Measurements from ENCODE around the gene KLHL3.

KLHL3 gene

DNA sequence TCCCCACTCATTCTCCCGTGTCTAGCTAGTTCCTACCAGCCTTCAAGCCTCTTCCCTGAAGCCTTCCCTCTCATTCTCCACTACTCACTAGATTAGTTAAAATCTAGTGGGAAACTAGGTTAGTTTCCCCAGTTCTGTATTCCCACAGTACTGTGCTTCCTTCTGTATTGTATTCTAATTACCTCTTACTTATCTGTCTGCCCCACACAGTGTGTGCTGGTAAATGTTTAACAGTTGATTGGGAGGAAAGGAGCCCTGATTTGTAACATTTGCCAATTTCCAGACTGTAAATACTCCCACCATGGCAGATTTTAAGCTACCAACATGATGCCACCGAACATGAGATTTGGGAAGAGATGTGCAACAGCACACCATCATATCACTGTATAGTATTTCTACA lies 8.3 kb downstream of the KLHL3 start:
- TF ChIP-seq, protein P1, sequence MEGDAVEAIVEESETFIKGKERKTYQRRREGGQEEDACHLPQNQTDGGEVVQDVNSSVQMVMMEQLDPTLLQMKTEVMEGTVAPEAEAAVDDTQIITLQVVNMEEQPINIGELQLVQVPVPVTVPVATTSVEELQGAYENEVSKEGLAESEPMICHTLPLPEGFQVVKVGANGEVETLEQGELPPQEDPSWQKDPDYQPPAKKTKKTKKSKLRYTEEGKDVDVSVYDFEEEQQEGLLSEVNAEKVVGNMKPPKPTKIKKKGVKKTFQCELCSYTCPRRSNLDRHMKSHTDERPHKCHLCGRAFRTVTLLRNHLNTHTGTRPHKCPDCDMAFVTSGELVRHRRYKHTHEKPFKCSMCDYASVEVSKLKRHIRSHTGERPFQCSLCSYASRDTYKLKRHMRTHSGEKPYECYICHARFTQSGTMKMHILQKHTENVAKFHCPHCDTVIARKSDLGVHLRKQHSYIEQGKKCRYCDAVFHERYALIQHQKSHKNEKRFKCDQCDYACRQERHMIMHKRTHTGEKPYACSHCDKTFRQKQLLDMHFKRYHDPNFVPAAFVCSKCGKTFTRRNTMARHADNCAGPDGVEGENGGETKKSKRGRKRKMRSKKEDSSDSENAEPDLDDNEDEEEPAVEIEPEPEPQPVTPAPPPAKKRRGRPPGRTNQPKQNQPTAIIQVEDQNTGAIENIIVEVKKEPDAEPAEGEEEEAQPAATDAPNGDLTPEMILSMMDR (IDR thresholded peaks at IDR 0.05; ENCODE audit: low read depth, low read length, missing control alignments), result no peak

DNA sequence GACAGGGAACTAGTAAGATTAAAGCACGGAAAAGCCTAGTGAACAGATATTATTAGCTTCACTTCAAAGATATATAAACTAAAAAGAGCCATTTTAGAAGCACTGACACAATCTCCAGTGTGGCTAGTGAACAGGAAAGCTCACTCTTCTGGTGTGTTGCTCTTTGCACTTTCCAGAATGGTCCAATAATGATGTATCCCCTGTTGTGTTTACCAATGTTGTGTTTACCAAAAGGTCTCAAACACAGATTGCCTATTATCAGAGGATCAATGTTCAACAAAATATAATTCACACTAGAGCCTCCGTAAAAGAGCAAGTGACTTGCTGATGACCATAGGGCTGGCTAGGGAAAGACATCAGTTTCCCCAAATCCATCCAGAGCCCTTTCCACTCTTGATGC lies 11.6 kb downstream of the KLHL3 start:
- TF ChIP-seq, protein P1 (IDR thresholded peaks at IDR 0.05; ENCODE audit: low read depth, low read length, missing control alignments), result no peak
- H3K4me3 ChIP-seq (ENCODE audit: low read depth, low read length), result no peak overlapping the region
- no peak for DNase-seq (ENCODE audit: low read depth)

More for the DNA sequence above, 8.3 kb downstream of the KLHL3 start:
- DNase-seq (ENCODE audit: low read depth), result no peak
- no peak overlapping the region for H3K4me3 ChIP-seq (ENCODE audit: low read depth, low read length)

DNA sequence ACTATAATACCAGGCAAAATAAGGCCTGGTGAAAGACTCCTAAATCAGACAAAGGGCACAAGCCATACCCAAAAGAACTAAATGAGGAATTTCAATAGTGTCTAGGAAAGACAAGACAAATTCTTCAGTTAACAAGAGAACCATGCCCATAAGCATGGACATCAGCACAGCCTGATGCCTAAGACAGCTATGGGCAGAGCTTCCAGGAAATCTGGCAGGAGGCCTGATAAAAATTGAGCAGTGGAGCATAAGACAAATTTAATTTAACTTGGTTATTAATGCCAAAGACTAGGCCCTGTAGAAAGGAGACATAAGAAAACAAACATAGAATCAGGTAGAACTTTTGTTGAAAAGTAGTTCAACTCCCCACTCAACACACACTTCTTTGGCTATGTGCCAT lies 17.3 kb downstream of the KLHL3 start:
- no peak for DNase-seq (ENCODE audit: low read depth)
- no peak overlapping the region for H3K4me3 ChIP-seq (ENCODE audit: low read depth, low read length)
- TF ChIP-seq, protein P1 (IDR thresholded peaks at IDR 0.05; ENCODE audit: low read depth, low read length, missing control alignments), result no peak

DNA sequence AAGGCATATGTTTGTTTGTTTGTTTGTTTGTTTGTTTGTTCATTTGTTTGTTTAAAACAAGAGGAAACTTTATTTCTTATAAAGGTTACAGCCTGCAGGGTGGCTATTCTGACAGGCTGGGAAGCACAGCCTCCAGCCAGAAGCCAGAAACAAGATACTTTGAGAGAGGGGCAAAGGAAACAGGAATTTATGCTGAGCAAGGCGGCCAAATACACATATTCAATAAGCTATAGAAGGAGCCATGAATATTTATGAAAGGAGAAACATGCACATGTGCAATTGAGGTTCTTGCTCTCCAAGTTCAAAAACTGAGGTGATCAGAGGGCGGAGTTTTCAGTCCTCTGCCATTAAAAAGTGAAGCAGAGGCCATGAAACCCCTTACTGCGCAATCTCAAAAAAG lies 19.6 kb downstream of the KLHL3 start:
- no peak overlapping the region for H3K4me3 ChIP-seq (ENCODE audit: low read depth, low read length)
- TF ChIP-seq, protein P1 (IDR thresholded peaks at IDR 0.05; ENCODE audit: low read depth, low read length, missing control alignments), result no peak
- DNase-seq (ENCODE audit: low read depth), result no peak

DNA sequence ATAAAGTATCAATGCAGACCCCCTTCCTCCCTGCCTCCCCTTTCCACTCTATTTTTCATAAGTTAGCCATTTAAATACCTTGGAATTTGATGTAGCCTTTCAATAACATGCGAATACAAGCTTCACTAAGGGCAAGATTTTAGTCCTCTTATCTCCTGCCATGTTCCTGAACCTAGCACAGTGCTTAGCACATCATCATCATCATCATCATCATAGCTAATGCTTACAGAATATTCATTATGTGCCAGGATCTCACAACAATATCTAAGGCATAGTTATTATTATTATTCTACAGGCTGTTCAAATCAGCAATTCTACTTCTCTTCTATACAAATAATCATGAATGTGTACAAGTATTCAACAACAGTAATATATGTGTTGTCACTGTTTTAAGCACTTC lies 20.4 kb downstream of the KLHL3 start:
- no peak for DNase-seq (ENCODE audit: low read depth)
- TF ChIP-seq, protein P1 (IDR thresholded peaks at IDR 0.05; ENCODE audit: low read depth, low read length, missing control alignments), result no peak
- H3K4me3 ChIP-seq (ENCODE audit: low read depth, low read length), result no peak overlapping the region

DNA sequence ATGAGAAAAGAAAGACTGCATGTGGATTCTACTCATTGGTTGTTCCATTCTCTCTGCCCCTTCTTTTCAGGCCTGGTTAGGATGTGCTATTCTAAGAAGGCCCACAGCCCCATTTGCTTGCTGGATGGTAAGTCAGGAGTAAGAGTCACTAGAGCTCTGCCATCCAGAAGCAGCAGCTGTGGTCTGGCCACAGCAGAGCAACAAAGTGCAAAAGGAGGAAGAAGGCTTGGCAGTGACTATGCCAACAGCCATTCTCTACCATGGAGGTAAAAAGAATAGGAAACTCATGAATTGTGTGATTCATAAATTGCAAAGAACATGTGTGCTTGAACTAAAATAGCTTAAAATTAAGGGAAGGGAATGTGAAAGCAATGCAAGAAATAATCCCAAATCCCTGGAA lies 20.9 kb downstream of the KLHL3 start:
- no peak overlapping the region for H3K4me3 ChIP-seq (ENCODE audit: low read depth, low read length)
- DNase-seq (ENCODE audit: low read depth), result no peak
- TF ChIP-seq, protein P1 (IDR thresholded peaks at IDR 0.05; ENCODE audit: low read depth, low read length, missing control alignments), result no peak

DNA sequence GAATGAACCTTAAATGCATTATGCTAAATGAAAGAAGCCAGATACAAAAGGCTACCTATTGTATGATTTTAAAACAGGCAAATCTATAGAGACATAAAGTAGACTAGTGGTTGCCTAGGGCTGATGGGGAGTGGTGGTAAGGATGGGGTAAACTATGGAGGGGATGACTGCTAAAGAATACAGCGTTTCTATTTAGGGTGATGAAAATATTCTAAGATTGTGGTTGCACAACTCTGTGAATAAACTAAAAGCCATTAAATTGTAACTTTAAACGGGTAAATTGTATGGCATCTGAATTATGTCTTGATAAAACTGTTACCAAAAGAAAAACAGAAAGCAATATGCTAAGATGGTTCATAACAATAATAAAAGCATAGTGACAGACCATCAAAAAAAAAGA lies 21.4 kb downstream of the KLHL3 start:
- TF ChIP-seq, protein P1 (IDR thresholded peaks at IDR 0.05; ENCODE audit: low read depth, low read length, missing control alignments), result no peak

More for the DNA sequence above, 21.4 kb downstream of the KLHL3 start:
- no peak overlapping the region for H3K4me3 ChIP-seq (ENCODE audit: low read depth, low read length)
- no peak for DNase-seq (ENCODE audit: low read depth)

Measured in GM12864 (cell line).